B cell (primary cell): Measurements from ENCODE around the gene PAX4.

Experiments
- CTCF ChIP-seq: fragments of 200-600 bp; IDR thresholded peaks from one replicate; pipeline ENCODE4 v1.8.0; 2022; ENCODE audit warnings: antibody characterized with exemption, mild to moderate bottlenecking
- EZH2 ChIP-seq: IDR thresholded peaks from 2 replicates; pipeline ENCODE4 v1.6.1; 2012; ENCODE audit warnings: borderline replicate concordance, low read depth, mild to moderate bottlenecking, moderate library complexity, low read length; ENCODE audit not compliant: insufficient read depth, poor library complexity, severe bottlenecking

- TF ChIP-seq CTCF (no peak), EZH2 (no peak)
Measured at GRCh38 chr7:127650847-127651555, 33.1 kb upstream of the PAX4 start.
